Heart left ventricle (tissue), 16 donors: ENCODE data around the gene DRD1. TPM values are rescaled to one million over a fixed set of nuclear protein-coding genes. Genes with fewer than 3 reads are reported as not detected.

Experiments
- ATAC-seq, 4 donors: fragments of 200-7000 bp; cut with Tn5 transposase; one replicate each; pipeline ENCODE4 v1.9.1; 2020 to 2022; ENCODE audit warnings: moderate library complexity in 4 of 4, mild to moderate bottlenecking in 3 of 4, moderate number of reproducible peaks in 1 of 4
- DNase-seq, 5 donors: peaks; one replicate each; pipeline ENCODE4 v3.0.0-alpha.2; 2020
- H3K27ac ChIP-seq, 12 donors: fragments of 200-600 bp; sonication (generic) in 4 of 12; one replicate each; pipeline versions ENCODE4 v1.5.0 to v1.8.0; 2016 to 2022; ENCODE audit warnings: mild to moderate bottlenecking in 2 of 12
- H3K27me3 ChIP-seq, 9 donors: fragments of 200-600 bp; sonication (generic) in 2 of 9; one replicate each; pipeline versions ENCODE4 v1.5.1 to v1.8.0; 2016 to 2022; ENCODE audit warnings: mild to moderate bottlenecking in 3 of 9
- H3K36me3 ChIP-seq, 9 donors: fragments of 200-600 bp; sonication (generic) in 2 of 9; one replicate each; pipeline versions ENCODE4 v1.5.0 to v1.8.0; 2018 to 2022; ENCODE audit warnings: mild to moderate bottlenecking in 2 of 9
- H3K4me1 ChIP-seq, 12 donors: fragments of 200-600 bp; sonication (generic) in 4 of 12; one replicate each; pipeline versions ENCODE4 v1.5.0 to v1.8.0; 2016 to 2022; ENCODE audit warnings: mild to moderate bottlenecking in 3 of 12
- H3K4me3 ChIP-seq, 12 donors: fragments of 200-600 bp; sonication (generic) in 4 of 12; one replicate each; pipeline versions ENCODE4 v1.5.0 to v1.8.0; 2017 to 2022; ENCODE audit warnings: mild to moderate bottlenecking in 9 of 12, moderate library complexity in 4 of 12
- H3K9me3 ChIP-seq, 12 donors: fragments of 200-600 bp; sonication (generic) in 4 of 12; one replicate each; pipeline versions ENCODE4 v1.5.0 to v1.8.0; 2016 to 2022; ENCODE audit warnings: mild to moderate bottlenecking in 1 of 12
- CTCF ChIP-seq, 12 donors: fragments of 200-600 bp; sonication (generic) in 4 of 12; IDR thresholded peaks; one replicate each; pipeline versions ENCODE4 v1.5.0 to v1.8.0; 2018 to 2022; ENCODE audit warnings: antibody characterized with exemption in 12 of 12, mild to moderate bottlenecking in 5 of 12
- POLR2A ChIP-seq, 2 donors: fragments of 450-650 bp; IDR thresholded peaks; one replicate each; pipeline ENCODE4 v1.6.1; 2017; ENCODE audit warnings: antibody characterized with exemption in 2 of 2, mild to moderate bottlenecking in 2 of 2, moderate library complexity in 2 of 2
- WGBS, 4 donors: extraction: QIAGEN DNeasy Blood & Tissue Kit in 2 of 4; methylation state at CpG; one replicate each; pipeline versions ENCODE4 v1.1.5 to v1.1.7; 2013 to 2018; 5-methylcytosine and 5-hydroxymethylcytosine counted together
- intact Hi-C, 10 donors: fragments of 100-400 bp; cut with DNase I; formaldehyde crosslinking; loops; one replicate each; pipeline versions ENCODE4 v1.11.1 to v1.14.2; 2022
- polyA plus RNA-seq, 2 donors: library from polyadenylated mRNA; stranded (reverse); fragments of 200-250 nt; gene quantifications; one replicate each; pipeline ENCODE4 v1.2.3, GENCODE V29; 2013
- total RNA-seq, 9 donors: library from RNA; depleted of rRNA in 2 of 9; stranded (reverse); fragments of >200 nt in 2 of 9; fragmentation: NEBNext Ultra II Directional in 3 of 9; extraction: Animal tissue kit (Norgen Biotek cat#: 25700) in 3 of 9; gene quantifications; one replicate each; pipeline versions ENCODE4 v1.1.0 to v1.2.4, GENCODE V29; 2016 to 2023
- donor health status: ischemic (EF 13 %, LVEDD 7.1; RV severe dilation, severe dysfunction).
- donor health status: healthy with polysubstance abuse.
- donor health status: DM: no; HTN: yes; CAD: no.
- donor health status: DM: no; HTN: no; CAD: no.
- donor health status: ischemic (EF 25% LVEDD 6.9; RV normal size, moderate dysfunction).
- donor health status: ischemic (EF 25% LVEDD 5.7; RV mildly dilated, moderate dysfunction).
- donor health status: healthy.
- donor health status: DM: yes; HTN: yes; CAD: no.
- donor health status: ischemic (EF 35%, LVEDD 5.7; RV mildly dilated, moderate dysfunction).
- donor health status: nonischemic (EF 11% LVEDD 7.7; RV severe dilation, severe dysfunction).
- donor health status: DM: yes; HTN: yes; CAD: no.
- donor health status: PGD.
- donor health status: ischemic (EF 29% LVEDD 5.4; RV normal size, mild dysfunction).
- donor health status: nonischemic (EF 23%, LVEDD 6.1; RV moderate dilation, normal function).

Gene DRD1
- total and polyA plus RNA-seq, 11 donors = 0.07 to 0.11 (median 0.10) TPM; not detected in 8

GRCh38 chr5:175393897-175394296, 50.1 kb downstream of the DRD1 start:
- DNase-seq (no peak), ATAC-seq (no peak)
- Histone ChIP-seq H3K4me1 (no peaks in the 10 kb centered on the region), H3K36me3 (no peaks in the 10 kb centered on the region), H3K27ac (no peak overlapping the region), H3K9me3 (no peaks in the 10 kb centered on the region), H3K27me3 (peaks cover 0 to 10% (median 0%) of the 10 kb centered on the region in 9 donors), H3K4me3 (no peak overlapping the region)
- intact Hi-C loops = no loop called here
- no peak for TF ChIP-seq POLR2A (IDR thresholded peaks at IDR 0.05)
- no peak for TF ChIP-seq CTCF (IDR thresholded peaks at IDR 0.05)
- 33 to 49% (median 38%) methylated on average over 4 of the region's 4 CpGs for WGBS, 4 donors

GRCh38 chr5:175392236-175392635, 51.7 kb downstream of the DRD1 start:
- no peak for DNase-seq
- Histone ChIP-seq H3K36me3 (no peaks in the 10 kb centered on the region), H3K27me3 (peaks cover 0 to 10% (median 0%) of the 10 kb centered on the region in 9 donors), H3K27ac (no peak overlapping the region), H3K4me3 (no peak overlapping the region), H3K4me1 (no peaks in the 10 kb centered on the region), H3K9me3 (no peaks in the 10 kb centered on the region)
- 83 to 88% (median 84%) methylated on average over 5 of the region's 5 CpGs for WGBS, 4 donors
- TF ChIP-seq POLR2A (IDR thresholded peaks at IDR 0.05) (no peak), CTCF (IDR thresholded peaks at IDR 0.05) (no peak)
- intact Hi-C loops = no loop called here
- no peak for ATAC-seq

- intact Hi-C loops = no loop called here
- TF ChIP-seq POLR2A (IDR thresholded peaks at IDR 0.05) = no peak
- TF ChIP-seq CTCF (IDR thresholded peaks at IDR 0.05) = no peak
- H3K27ac ChIP-seq = no peak overlapping the region
- DNase-seq (no peak), ATAC-seq (no peak)
- H3K4me3 ChIP-seq = no peak overlapping the region
- H3K36me3 ChIP-seq = no peaks in the 10 kb centered on the region
- no peaks in the 10 kb centered on the region for H3K9me3 ChIP-seq
- H3K27me3 ChIP-seq = peaks cover 0 to 6% (median 0%) of the 10 kb centered on the region in 9 donors
- H3K4me1 ChIP-seq = no peaks in the 10 kb centered on the region
- WGBS, 4 donors = 91 to 93% (median 92%) methylated on average over 4 of the region's 4 CpGs
These were observed 53.5 kb downstream of the DRD1 start for GRCh38 chr5:175390352-175391083.

Other genes with a start within 250 kb of the DRD1 start
- gene SFXN1, start 34.4 kb upstream of the DRD1 start, total RNA-seq = 10 to 100 TPM; 27.2 to 42.9 (median 32.5) TPM
- 10 to 100 TPM; 13.8 to 34.0 TPM for gene SFXN1, start 34.4 kb upstream of the DRD1 start, polyA plus RNA-seq
- 10 to 100 TPM; 26.0 to 66.0 (median 37.7) TPM for gene HRH2, start 213.9 kb upstream of the DRD1 start, total RNA-seq
- gene HRH2, start 213.9 kb upstream of the DRD1 start, polyA plus RNA-seq = 10 to 100 TPM; 27.8 to 34.6 TPM